ENCODE measurements around the gene PIK3R5.

PIK3R5 gene

DNA sequence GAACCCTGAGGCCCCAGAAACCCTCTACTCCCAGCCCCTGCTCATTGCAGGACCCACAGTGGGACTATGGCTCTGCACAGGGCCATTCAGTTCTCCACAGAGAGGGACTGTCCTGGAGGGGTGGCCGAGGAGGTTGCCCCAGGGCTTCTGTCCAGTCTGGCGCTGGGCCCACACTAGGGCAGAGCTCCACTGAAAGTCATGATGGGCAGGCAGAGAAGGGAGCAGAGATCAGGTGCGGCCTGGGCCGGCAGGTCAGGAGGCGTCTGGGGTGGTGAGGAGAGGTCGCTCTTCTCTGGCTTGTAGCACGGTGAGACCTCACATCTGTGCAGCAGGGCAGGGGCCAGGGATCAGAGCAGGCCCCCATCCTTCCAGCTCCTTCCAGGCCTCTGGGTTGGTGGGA is 85.0 kb downstream of the PIK3R5 start:
- H3K36me3 ChIP-seq (ENCODE audit: low read length), result no peaks in the 10 kb centered on the region
- no peak for TF ChIP-seq EZH2phosphoT487 (conservative IDR thresholded peaks at IDR 0.05; ENCODE audit: low read length)
- no peak for TF ChIP-seq CTCF (IDR thresholded peaks at IDR 0.05; ENCODE audit: insufficient read depth, low read length, poor library complexity, severe bottlenecking)
- H3K9ac ChIP-seq (ENCODE audit: low read length), result no peak overlapping the region
- no peak overlapping the region for H3K4me3 ChIP-seq (ENCODE audit: insufficient read depth, low read length, poor library complexity, severe bottlenecking)
- H2AFZ ChIP-seq (ENCODE audit: low read depth, low read length, severe bottlenecking), result no peak overlapping the region
- no peak overlapping the region for H3K27ac ChIP-seq (ENCODE audit: low read depth, low read length)
- no peaks in the 10 kb centered on the region for H3K9me2 ChIP-seq (replicated peaks; ENCODE audit: insufficient read depth, low read length)
- H3K9me3 ChIP-seq (ENCODE audit: insufficient read depth, low read length), result no peaks in the 10 kb centered on the region
- H3F3A ChIP-seq (ENCODE audit: insufficient read depth), result no peaks in the 10 kb centered on the region
- H3K79me2 ChIP-seq (ENCODE audit: insufficient read depth, low read length), result no peaks in the 10 kb centered on the region
- H3K4me2 ChIP-seq (ENCODE audit: low read depth, low read length, poor library complexity, severe bottlenecking), result no peak overlapping the region
- no peaks in the 10 kb centered on the region for H3K27me3 ChIP-seq (ENCODE audit: low read length)
- no peaks in the 10 kb centered on the region for H4K20me1 ChIP-seq (ENCODE audit: low read depth, low read length)

DNA sequence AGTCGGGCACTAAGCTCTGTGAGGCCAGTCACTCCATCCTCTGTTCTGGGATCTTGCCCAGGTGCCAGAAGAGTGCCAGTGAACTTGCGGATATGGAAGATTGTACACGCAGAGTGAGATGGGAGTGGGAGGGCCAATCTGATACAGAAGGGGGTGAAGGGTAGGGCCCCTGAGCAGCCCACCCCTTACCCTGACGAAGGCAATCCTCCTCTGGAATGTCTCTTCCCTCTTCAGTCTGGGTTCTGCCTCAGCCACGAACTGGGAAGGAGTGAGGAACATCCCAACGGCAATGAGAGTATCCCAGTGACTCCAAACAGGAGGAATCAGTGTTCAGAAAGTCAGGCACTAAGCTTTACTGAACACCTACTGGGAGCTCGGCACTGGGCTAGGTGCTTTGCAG is 86.1 kb downstream of the PIK3R5 start:
- no peak overlapping the region for H3K4me2 ChIP-seq (ENCODE audit: low read depth, low read length, poor library complexity, severe bottlenecking)

DNA sequence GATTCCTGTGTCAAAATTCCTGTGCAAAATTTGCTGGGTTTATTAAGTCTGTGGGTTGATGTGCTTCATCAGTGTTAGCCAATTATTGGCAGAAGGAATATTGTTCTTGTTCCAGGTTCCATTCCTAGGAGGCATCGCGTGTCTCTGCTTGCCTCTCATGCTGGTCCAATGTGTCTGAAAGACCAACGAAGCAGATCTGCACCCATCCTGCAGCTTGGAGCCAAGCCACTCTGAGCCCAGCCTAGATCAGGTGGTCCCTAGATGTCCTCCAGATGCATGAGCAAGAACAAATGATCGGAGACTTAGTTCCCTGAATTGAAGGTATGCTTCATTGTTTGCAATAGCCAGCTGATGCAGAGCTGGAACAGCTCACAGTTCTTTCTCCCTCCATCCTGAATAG is 87.5 kb downstream of the PIK3R5 start:
- Histone ChIP-seq H4K20me1 (ENCODE audit: low read depth, low read length) (no peaks in the 10 kb centered on the region), H2AFZ (ENCODE audit: low read depth, low read length, severe bottlenecking) (no peak overlapping the region), H3K9me2 (replicated peaks; ENCODE audit: insufficient read depth, low read length) (no peaks in the 10 kb centered on the region), H3K4me3 (ENCODE audit: insufficient read depth, low read length, poor library complexity, severe bottlenecking) (no peak overlapping the region), H3F3A (ENCODE audit: insufficient read depth) (no peaks in the 10 kb centered on the region), H3K27me3 (ENCODE audit: low read length) (no peaks in the 10 kb centered on the region), H3K79me2 (ENCODE audit: insufficient read depth, low read length) (no peaks in the 10 kb centered on the region), H3K27ac (ENCODE audit: low read depth, low read length) (no peak overlapping the region), H3K9ac (ENCODE audit: low read length) (no peak overlapping the region), H3K9me3 (ENCODE audit: insufficient read depth, low read length) (no peaks in the 10 kb centered on the region), H3K36me3 (ENCODE audit: low read length) (no peaks in the 10 kb centered on the region), H3K4me2 (ENCODE audit: low read depth, low read length, poor library complexity, severe bottlenecking) (no peak overlapping the region)
- no peak for TF ChIP-seq EZH2phosphoT487 (conservative IDR thresholded peaks at IDR 0.05; ENCODE audit: low read length)
- no peak for TF ChIP-seq CTCF (IDR thresholded peaks at IDR 0.05; ENCODE audit: insufficient read depth, low read length, poor library complexity, severe bottlenecking)

More for the DNA sequence above, 86.1 kb downstream of the PIK3R5 start:
- H3K27ac ChIP-seq (ENCODE audit: low read depth, low read length), result no peak overlapping the region
- no peaks in the 10 kb centered on the region for H3K36me3 ChIP-seq (ENCODE audit: low read length)
- H3K9ac ChIP-seq (ENCODE audit: low read length), result no peak overlapping the region
- no peak overlapping the region for H3K4me3 ChIP-seq (ENCODE audit: insufficient read depth, low read length, poor library complexity, severe bottlenecking)
- no peaks in the 10 kb centered on the region for H3K27me3 ChIP-seq (ENCODE audit: low read length)
- H3F3A ChIP-seq (ENCODE audit: insufficient read depth), result no peaks in the 10 kb centered on the region
- H3K9me3 ChIP-seq (ENCODE audit: insufficient read depth, low read length), result no peaks in the 10 kb centered on the region
- no peaks in the 10 kb centered on the region for H4K20me1 ChIP-seq (ENCODE audit: low read depth, low read length)
- H3K9me2 ChIP-seq (replicated peaks; ENCODE audit: insufficient read depth, low read length), result no peaks in the 10 kb centered on the region
- H3K79me2 ChIP-seq (ENCODE audit: insufficient read depth, low read length), result no peaks in the 10 kb centered on the region
- no peak overlapping the region for H2AFZ ChIP-seq (ENCODE audit: low read depth, low read length, severe bottlenecking)
- TF ChIP-seq CTCF (IDR thresholded peaks at IDR 0.05; ENCODE audit: insufficient read depth, low read length, poor library complexity, severe bottlenecking) (no peak), EZH2phosphoT487 (conservative IDR thresholded peaks at IDR 0.05; ENCODE audit: low read length) (no peak)

Data from SU-DHL-6 (cell line).